Epithelial cell of esophagus (primary cell): ENCODE results near the gene CPNE2.

Source experiments
- DNase-seq: peaks from one replicate; pipeline ENCODE4 v3.0.0; 2010; ENCODE audit warnings: low read depth
- H3K4me3 ChIP-seq: 2 replicates; pipeline ENCODE4 v1.5.1; 2011; ENCODE audit warnings: mild to moderate bottlenecking, low read length, control low read depth
- CTCF ChIP-seq: IDR thresholded peaks from 2 replicates; pipeline ENCODE4 v1.5.1; 2011; ENCODE audit warnings: low read depth, mild to moderate bottlenecking, low read length, control low read depth, inconsistent platforms; ENCODE audit not compliant: insufficient read depth; ENCODE audit errors: missing control alignments

CPNE2 gene

GRCh38 chr16:57051696-57052228, 40.6 kb upstream of the CPNE2 start:
- no peak overlapping the region for H3K4me3 ChIP-seq
- no peak for TF ChIP-seq CTCF
- DNase-seq, result no peak

- DNase-seq, result no peak
- no peak overlapping the region for H3K4me3 ChIP-seq
- TF ChIP-seq CTCF, result no peak
Observed at GRCh38 chr16:57053206-57053605, 39.2 kb upstream of the CPNE2 start.

GRCh38 chr16:57054338-57054737, 38.0 kb upstream of the CPNE2 start:
- TF ChIP-seq CTCF, result no peak
- no peak for DNase-seq
- H3K4me3 ChIP-seq, result no peak overlapping the region

- DNase-seq, result no peak
- H3K4me3 ChIP-seq, result no peak overlapping the region
- no peak for TF ChIP-seq CTCF
Observed at GRCh38 chr16:57054771-57055170, 37.6 kb upstream of the CPNE2 start.

GRCh38 chr16:57055671-57056070, 36.7 kb upstream of the CPNE2 start:
- no peak for TF ChIP-seq CTCF
- no peak overlapping the region for H3K4me3 ChIP-seq
- DNase-seq, result no peak

GRCh38 chr16:57058291-57058861, 34.0 kb upstream of the CPNE2 start:
- H3K4me3 ChIP-seq, result no peak overlapping the region
- no peak for TF ChIP-seq CTCF
- no peak for DNase-seq
